Suppressor macrophage treated with lipopolysaccharide for 4 hours (primary cell): Measurements from ENCODE around the gene PIP5K1B.

ENCODE experiments used
- DNase-seq: peaks from one replicate; pipeline ENCODE4 v3.0.0-alpha.2; 2020

The PIP5K1B gene

GRCh38 chr9:69003051-69003450 lies 298.0 kb downstream of the PIP5K1B start:
- no peak for DNase-seq

GRCh38 chr9:69004836-69005235 lies 299.8 kb downstream of the PIP5K1B start:
- no peak for DNase-seq

GRCh38 chr9:69009708-69010107 lies 304.7 kb downstream of the PIP5K1B start:
- no peak for DNase-seq

DNA sequence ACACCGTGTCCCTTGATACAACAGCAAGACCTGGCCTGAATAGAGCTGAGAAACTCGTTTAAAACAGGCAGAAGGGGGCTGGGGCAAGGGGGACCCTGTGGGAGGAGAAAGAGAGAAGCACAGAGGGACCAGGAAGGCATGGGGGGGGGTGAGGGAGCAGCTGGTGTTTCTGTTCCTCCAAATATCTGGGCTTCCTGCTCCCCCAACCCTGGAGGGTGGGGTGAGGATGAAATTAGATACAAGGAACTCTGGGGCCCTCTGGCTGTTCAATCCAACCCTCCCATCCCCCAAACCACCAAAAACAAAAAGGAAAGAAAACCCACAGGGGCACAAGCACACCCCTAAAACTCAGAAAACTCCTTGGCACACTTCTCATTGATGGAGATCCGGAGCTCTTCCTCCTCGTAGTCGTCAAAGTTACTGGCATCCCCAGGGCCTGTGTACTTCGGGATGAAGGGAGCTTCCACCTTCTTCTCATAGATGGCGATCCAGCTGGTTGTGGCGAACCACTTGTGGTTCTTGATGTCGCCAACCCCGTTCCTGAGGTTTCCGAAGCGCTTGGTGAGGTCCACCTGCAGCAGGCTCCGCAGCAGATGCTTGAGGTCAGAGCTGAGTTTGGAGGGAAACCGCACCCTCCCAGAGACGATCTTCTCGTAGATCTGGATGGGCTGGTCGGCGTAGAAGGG lies 307.8 kb downstream of the PIP5K1B start:
- no peak for DNase-seq

- DNase-seq = no peak
Observed at GRCh38 chr9:69013382-69013727, 308.3 kb downstream of the PIP5K1B start.

DNA sequence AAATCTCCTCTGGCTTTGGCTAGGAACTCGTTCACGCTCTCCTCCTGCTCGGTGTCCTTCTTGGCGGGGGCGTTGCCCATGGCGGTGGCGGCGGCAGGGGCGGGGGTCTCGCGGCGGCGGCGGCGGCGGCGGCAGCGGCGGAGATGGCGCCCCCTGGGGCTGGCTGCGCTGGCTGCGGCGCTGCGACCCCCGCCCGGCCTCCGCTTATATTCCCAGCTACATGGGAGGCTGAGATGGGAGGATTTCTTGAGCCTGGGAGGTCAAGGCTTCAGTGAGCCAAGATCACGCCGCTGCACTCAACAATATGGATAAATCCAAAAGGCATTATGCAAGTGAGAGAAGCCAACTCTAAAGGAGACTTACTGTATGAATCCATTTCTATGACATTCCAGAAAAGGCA lies 309.0 kb downstream of the PIP5K1B start, which contains the start of gene PRKACG:
Gene PRKACG, minus strand, starts transcription at position 101 of the 400 bp plus-strand sequence. Its CDS starts 21 bp downstream, at position 80.
- no peak for DNase-seq

DNA sequence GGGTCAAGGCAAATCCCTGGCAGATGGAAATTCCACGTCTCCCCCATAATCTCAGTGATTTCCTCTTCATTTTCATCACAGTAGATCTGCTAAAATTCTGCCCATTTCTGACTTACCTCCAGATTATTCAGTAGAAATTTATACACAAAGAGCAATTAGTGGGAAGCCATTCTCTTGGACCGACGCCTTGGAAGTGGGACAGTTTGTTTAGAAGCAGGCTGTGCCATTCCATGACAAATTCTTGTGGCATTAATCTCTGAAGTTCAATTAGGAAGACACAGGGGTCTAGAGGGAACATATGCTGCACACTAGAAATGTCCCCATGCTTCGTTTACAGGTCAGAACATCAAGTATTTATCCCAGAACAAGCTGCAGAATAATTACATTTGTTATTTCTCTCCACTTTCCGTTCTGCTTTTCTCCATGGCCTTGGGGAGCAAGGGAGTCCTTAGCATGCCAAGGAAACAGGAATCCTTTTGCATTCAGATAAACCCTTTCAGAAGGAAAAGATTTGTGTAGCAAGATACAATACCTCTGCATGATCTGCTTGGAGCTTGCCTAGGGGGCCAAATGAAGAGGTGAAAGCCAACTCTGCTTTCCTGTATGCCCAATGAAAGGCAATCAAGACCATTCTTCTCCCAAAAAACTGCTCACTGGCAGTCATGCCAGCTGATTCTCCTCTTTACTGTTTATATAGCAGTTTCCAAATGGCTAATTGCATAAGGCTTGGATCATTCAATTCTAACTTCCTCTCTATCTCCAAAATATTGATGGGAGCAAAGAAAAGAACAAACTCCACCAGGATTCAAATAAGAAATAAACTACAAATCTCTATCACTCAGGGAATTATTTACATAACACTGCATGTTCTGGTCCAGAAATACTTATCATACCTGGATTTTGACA lies 311.4 kb downstream of the PIP5K1B start:
- DNase-seq = no peak

DNA sequence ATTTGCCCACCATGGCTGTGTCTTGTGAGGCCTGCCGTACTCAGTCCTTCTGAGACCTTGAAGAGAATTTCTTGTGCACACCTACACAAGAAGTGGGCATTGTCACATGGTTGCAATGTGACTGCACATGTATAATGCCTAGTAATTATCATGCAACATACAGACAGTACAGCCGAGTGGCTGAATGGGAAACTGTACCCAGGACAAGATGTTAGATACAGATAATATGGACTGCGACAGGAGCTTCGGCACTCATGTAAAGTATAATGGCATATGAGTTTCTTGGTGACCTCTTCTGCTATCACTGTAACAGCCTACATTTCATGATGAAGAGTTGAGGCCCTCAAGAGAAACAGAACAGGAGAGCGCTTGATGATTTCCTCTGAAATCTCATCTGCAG lies 313.7 kb downstream of the PIP5K1B start:
- no peak for DNase-seq

DNA sequence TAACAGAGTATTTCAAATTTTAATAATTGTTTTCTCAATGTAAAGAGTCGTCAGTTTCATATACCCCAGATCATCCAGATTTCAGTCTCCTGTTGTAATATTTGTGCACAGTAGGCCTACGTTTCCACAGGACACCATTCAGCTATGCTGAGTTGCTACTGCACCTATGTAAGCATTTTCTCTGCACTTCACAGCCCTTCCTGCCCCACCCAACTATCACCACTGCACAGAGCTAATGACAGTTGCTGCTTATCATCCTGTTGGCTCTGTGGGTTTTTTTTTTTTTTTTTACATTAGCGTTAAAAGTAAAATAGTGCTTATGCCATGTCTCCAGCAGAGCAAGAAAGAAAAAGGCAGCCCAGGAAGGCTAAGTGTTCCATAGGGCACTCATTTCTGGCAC lies 314.8 kb downstream of the PIP5K1B start:
- no peak for DNase-seq

DNA sequence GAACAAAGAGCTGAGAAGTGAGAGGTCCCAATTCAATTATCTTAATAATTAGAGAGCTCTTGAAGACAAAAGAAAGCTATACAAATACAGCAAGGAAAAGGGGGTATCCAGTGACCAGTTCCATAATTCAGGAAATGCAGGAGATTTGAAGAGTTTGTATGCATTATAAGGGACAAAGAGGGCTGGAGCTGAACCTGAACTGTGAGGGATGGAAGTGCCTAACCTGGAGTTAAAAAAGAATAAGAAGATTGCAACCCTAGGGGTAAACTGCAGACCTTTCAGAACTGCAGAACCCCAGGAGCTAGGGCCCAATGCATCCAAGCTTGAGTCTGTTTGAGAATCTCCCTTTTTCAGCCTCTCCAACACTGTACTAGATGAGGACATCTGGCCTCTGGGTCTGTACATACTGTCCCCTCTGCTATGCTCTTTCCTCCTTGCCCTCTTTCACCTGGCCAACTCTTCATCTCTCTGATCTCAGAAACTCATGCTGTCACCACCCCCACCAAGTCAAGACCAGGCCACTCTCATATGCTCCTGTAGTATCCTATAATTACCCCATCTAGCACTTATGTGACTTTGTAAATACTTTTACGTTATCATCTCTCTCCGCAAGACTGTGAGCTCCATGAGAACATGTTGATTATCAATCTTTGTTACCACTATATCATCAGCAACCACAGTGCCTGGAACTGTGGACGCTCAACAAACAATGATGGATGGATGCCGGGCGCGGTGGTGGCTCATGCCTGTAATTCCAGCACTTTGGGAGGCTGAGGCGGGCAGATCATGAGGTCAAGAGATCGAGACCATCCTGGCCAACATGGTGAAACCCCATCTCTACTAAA lies 315.5 kb downstream of the PIP5K1B start:
- DNase-seq = no peak

DNA sequence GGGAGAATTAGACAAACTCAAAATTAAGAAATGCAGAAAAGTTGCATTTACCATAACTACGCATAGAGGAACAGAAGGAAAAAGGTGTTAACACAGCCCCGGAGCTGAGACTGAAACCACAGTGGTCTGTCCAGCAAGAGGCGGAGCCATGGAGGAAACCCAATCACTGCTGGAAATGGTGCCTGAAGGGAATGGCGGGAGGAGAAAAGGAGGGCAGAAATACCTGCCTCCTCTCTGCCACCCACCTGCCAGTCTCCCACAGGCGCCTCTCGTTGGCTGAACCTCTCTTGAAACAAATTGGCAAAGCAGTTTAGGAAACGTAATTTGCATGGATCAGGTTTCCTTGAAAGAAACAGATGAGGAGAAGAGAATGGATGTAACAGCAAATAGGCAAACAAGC lies 318.6 kb downstream of the PIP5K1B start:
- no peak for DNase-seq

- peak; percentile 63 for DNase-seq
Observed at GRCh38 chr9:69027355-69028097, 322.5 kb downstream of the PIP5K1B start.

DNA sequence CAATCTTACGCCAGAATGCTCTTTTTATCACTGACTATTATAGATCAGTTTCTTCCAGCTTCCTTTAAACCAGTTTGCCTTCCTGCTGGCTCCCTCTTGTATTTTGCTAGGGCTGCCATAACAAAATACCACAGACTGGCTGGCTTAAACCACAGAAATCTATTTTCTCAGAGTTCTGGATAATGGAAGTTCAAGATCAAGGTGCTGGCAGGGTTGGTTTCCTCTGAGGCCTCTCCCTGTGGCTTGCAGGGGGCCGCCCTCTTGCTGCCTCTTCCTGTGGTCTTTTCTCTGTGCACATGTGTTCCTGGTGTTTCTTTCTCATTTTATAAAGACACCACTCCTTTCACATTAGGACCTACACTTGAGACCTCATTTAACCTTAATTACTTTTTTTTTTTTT lies 323.7 kb downstream of the PIP5K1B start:
- DNase-seq = no peak

DNA sequence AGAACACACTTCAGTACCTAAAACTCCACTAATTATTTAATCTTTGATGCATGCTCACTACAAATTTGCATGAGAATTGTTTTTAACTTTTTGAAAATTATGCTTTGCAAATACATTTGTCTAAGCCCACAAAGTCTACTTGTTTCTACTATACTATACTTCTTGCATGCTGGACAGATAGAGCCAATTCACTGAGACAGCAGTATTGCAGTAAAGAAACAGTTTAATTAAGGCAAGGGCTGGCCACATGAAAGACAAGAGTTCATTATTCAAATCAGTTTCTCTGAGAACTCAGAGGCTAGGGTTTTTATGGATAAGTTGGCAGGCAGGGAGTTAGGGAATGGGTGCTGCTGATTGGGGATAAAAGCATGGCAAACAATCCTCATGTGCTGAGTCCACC lies 324.5 kb downstream of the PIP5K1B start:
- no peak for DNase-seq

GRCh38 chr9:69030851-69031645 lies 326.0 kb downstream of the PIP5K1B start:
- DNase-seq = peak; percentile 27

DNA sequence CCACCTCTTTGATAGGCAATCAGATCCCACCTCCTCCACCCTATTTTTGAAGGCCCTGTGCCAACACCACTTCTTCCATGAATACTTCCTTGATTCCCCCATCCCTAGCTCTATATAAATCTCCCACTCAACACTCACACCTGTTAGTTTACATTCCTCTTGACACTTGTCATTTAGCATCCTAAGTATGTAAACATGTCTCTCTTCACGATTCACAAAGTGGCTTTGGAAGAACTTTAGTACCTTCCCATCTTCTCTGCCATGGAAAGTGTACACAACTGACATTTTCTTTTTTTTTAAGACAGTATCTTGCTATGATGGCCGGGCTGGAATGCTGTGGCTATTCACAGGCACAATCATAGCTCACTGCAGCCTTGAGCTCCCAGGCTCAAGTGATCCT lies 329.0 kb downstream of the PIP5K1B start:
- no peak for DNase-seq

DNA sequence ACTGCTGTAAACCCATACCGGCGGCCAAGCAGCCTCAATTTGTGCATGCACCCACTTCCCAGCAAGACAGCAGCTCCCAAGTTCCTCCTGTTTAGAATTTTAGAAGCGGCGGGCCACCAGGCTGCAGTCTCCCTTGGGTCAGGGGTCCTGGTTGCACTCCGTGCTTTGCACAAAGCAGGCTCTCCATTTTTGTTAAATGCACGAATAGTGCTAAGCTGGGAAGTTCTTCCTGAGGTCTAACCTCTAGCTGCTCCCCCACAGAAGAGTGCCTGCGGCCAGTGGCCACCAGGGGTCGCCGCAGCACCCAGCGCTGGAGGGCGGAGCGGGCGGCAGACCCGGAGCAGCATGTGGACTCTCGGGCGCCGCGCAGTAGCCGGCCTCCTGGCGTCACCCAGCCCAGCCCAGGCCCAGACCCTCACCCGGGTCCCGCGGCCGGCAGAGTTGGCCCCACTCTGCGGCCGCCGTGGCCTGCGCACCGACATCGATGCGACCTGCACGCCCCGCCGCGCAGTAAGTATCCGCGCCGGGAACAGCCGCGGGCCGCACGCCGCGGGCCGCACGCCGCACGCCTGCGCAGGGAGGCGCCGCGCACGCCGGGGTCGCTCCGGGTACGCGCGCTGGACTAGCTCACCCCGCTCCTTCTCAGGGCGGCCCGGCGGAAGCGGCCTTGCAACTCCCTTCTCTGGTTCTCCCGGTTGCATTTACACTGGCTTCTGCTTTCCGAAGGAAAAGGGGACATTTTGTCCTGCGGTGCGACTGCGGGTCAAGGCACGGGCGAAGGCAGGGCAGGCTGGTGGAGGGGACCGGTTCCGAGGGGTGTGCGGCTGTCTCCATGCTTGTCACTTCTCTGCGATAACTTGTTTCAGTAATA lies 330.6 kb downstream of the PIP5K1B start, which contains the start of gene FXN:
Gene FXN, plus strand, starts transcription at position 315 of the 871 bp plus-strand sequence. Its CDS starts 31 bp downstream, at position 346.
- DNase-seq = peak; percentile 86

DNA sequence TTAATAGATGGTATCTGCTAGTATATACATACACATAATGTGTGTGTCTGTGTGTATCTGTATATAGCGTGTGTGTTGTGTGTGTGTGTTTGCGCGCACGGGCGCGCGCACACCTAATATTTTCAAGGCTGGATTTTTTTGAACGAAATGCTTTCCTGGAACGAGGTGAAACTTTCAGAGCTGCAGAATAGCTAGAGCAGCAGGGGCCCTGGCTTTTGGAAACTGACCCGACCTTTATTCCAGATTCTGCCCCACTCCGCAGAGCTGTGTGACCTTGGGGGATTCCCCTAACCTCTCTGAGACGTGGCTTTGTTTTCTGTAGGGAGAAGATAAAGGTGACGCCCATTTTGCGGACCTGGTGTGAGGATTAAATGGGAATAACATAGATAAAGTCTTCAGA lies 331.3 kb downstream of the PIP5K1B start:
- peak; percentile 37 for DNase-seq

GRCh38 chr9:69036799-69037198 lies 331.8 kb downstream of the PIP5K1B start:
- DNase-seq = no peak

DNA sequence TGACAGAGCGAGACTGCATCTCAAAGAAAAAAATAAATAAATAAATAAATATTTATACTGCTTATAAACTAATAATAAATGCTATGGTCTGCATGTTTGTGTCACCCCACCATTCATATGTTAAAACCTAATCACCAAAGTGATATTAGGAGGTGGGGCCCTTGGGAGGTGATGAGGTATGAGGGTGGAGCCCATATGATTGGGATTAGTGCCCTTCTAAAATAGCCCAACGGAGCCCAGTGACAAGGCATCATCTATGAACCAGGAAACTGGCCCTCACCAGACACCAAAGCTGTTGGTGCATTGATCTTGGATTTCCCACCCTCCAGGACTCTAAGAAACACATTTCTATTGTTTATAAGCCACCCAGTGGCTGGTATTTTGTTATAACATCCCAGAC lies 335.6 kb downstream of the PIP5K1B start:
- DNase-seq = no peak
